HUES48 (cell line): Measurements from ENCODE around the gene CACNA1H.
"Not testable (repeated sequence)": the region's sequence is repeated elsewhere in the genome, so short reads cannot be mapped to it uniquely, and the experiment has no call there.

ENCODE experiments used
- H3K27ac ChIP-seq: one replicate; pipeline ENCODE4 v1.7.0; 2013; ENCODE audit warnings: low read depth, low read length, inconsistent platforms
- H3K27me3 ChIP-seq: 2 replicates; pipeline ENCODE4 v1.6.1; 2013; ENCODE audit warnings: mild to moderate bottlenecking, low read length; ENCODE audit not compliant: control insufficient read depth, insufficient read depth
- H3K36me3 ChIP-seq: 2 replicates; pipeline ENCODE4 v1.6.1; 2013; ENCODE audit warnings: low read length; ENCODE audit not compliant: control insufficient read depth, insufficient read depth
- H3K4me1 ChIP-seq: 2 replicates; pipeline ENCODE4 v1.6.1; 2013; ENCODE audit warnings: mild to moderate bottlenecking, low read length; ENCODE audit not compliant: control insufficient read depth, insufficient read depth
- H3K4me3 ChIP-seq: 2 replicates; pipeline ENCODE4 v1.5.1; 2013; ENCODE audit warnings: mild to moderate bottlenecking, low read depth, low read length
- H3K9ac ChIP-seq: 2 replicates; pipeline ENCODE4 v1.6.1; 2013; ENCODE audit warnings: mild to moderate bottlenecking, low read depth, low read length, moderate library complexity
- H3K9me3 ChIP-seq: 2 replicates; pipeline ENCODE4 v1.6.1; 2013; ENCODE audit warnings: low read length; ENCODE audit not compliant: control insufficient read depth, insufficient read depth

The CACNA1H gene

GRCh38 chr16:1232049-1232748, 79.3 kb downstream of the CACNA1H start:
- H3K27me3 ChIP-seq, H3K36me3 ChIP-seq, H3K4me1 ChIP-seq, H3K4me3 ChIP-seq, H3K9me3 ChIP-seq, H3K9ac ChIP-seq, H3K27ac ChIP-seq: not testable (repeated sequence)

DNA sequence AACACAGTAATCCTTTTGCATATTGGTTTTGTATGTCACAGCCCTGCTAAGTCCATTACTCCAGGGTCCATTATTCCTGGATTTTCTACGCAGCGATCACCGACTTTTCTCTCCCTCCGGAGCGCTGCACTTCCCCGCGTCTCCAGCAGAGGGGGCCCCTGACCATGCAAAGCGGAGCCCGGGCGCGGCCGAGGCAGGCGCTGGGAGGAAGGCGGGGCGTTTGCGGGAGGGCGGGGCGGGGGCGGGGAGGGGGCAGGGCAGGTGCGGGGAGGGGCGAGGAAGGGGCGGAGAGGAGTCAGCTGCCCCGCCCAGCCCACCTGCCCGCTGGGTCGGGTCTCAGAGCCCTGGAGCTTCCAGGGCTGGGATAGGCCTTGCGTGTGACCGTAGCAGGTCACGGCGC, 83.8 kb downstream of the CACNA1H start:
- not testable (repeated sequence) for H3K36me3 ChIP-seq, H3K9ac ChIP-seq, H3K4me1 ChIP-seq, H3K4me3 ChIP-seq, H3K27ac ChIP-seq, H3K27me3 ChIP-seq, H3K9me3 ChIP-seq

DNA sequence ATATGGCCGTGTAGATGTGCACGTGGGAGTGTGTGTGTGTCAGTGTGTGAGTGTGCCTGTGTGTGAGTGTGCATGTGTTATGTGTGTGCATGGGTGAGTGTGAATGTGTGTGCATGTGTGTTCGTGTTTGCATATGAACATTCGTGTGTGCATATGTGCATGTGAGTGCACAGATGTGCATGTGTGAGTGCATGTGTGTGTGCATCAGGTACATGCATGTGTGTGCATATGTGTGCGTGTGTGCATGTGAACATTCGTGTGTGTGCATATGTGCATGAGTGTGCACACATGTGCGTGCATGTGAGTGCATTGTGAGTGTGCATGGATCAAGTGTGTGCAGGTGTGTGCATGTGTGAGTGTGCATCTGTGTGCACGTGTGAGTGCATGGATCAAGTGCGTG, 85.1 kb downstream of the CACNA1H start:
- Histone ChIP-seq H3K27ac (no peak overlapping the region), H3K9ac (no peak overlapping the region)

GRCh38 chr16:1238909-1239308, 86.0 kb downstream of the CACNA1H start:
- H3K9ac ChIP-seq, H3K27me3 ChIP-seq, H3K9me3 ChIP-seq, H3K4me1 ChIP-seq, H3K36me3 ChIP-seq, H3K4me3 ChIP-seq, H3K27ac ChIP-seq: not testable (repeated sequence)

More for the DNA sequence above, 85.1 kb downstream of the CACNA1H start:
- H3K27me3 ChIP-seq, result no peaks in the 10 kb centered on the region
- no peaks in the 10 kb centered on the region for H3K4me1 ChIP-seq
- no peaks in the 10 kb centered on the region for H3K9me3 ChIP-seq
- no peak overlapping the region for H3K4me3 ChIP-seq
- H3K36me3 ChIP-seq, result no peaks in the 10 kb centered on the region

GRCh38 chr16:1239575-1239974, 86.7 kb downstream of the CACNA1H start:
- H3K9me3 ChIP-seq, H3K36me3 ChIP-seq: not testable (repeated sequence)

GRCh38 chr16:1240436-1240835, 87.5 kb downstream of the CACNA1H start, which contains the start of gene TPSAB1:
Gene TPSAB1 (plus strand): TSS chr16:1240705. CDS start chr16:1240939, 234 bp downstream.
- not testable (repeated sequence) for H3K9ac ChIP-seq, H3K9me3 ChIP-seq, H3K4me3 ChIP-seq, H3K27ac ChIP-seq, H3K36me3 ChIP-seq, H3K4me1 ChIP-seq, H3K27me3 ChIP-seq

More at GRCh38 chr16:1239575-1239974, 86.7 kb downstream of the CACNA1H start:
- not testable (repeated sequence) for H3K27me3 ChIP-seq, H3K4me1 ChIP-seq, H3K4me3 ChIP-seq, H3K9ac ChIP-seq, H3K27ac ChIP-seq

GRCh38 chr16:1241081-1241480, 88.2 kb downstream of the CACNA1H start:
- not testable (repeated sequence) for H3K27me3 ChIP-seq, H3K9ac ChIP-seq, H3K36me3 ChIP-seq, H3K4me3 ChIP-seq, H3K4me1 ChIP-seq, H3K9me3 ChIP-seq, H3K27ac ChIP-seq

DNA sequence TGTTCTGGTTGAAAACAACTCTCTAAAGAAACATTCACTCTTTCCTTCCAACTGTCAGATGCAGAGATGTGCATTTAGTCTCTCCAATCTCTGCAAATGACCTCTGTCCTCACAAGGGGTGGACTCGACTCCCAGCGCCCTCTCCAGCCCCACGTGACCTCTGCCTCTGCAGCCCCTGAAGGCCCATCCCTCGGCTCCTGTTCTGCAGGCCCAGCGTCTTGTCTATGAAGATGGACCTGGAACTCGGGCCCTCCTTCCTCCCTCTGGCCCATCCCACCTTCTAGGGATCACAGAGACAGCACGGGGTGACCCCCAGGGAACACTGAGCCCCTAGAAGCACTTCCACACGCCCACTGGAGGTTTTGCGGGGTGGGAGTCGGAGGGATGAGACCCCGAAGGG, 90.5 kb downstream of the CACNA1H start:
- not testable (repeated sequence) for H3K36me3 ChIP-seq, H3K4me1 ChIP-seq, H3K9ac ChIP-seq, H3K9me3 ChIP-seq, H3K27ac ChIP-seq, H3K4me3 ChIP-seq
- H3K27me3 ChIP-seq, result peaks cover 14% of the 10 kb centered on the region

- not testable (repeated sequence) for H3K4me1 ChIP-seq, H3K27ac ChIP-seq, H3K9ac ChIP-seq, H3K4me3 ChIP-seq, H3K36me3 ChIP-seq, H3K9me3 ChIP-seq
- H3K27me3 ChIP-seq, result peaks cover 14% of the 10 kb centered on the region
These were observed 91.3 kb downstream of the CACNA1H start for GRCh38 chr16:1243907-1244850.

- H3K9ac ChIP-seq, result no peak overlapping the region
- no peaks in the 10 kb centered on the region for H3K36me3 ChIP-seq
- H3K4me1 ChIP-seq, result no peaks in the 10 kb centered on the region
- H3K4me3 ChIP-seq, result no peak overlapping the region
- no peak overlapping the region for H3K27ac ChIP-seq
- H3K9me3 ChIP-seq, result no peaks in the 10 kb centered on the region
- peaks cover 14% of the 10 kb centered on the region for H3K27me3 ChIP-seq
These were observed 92.0 kb downstream of the CACNA1H start for GRCh38 chr16:1244881-1245280.

DNA sequence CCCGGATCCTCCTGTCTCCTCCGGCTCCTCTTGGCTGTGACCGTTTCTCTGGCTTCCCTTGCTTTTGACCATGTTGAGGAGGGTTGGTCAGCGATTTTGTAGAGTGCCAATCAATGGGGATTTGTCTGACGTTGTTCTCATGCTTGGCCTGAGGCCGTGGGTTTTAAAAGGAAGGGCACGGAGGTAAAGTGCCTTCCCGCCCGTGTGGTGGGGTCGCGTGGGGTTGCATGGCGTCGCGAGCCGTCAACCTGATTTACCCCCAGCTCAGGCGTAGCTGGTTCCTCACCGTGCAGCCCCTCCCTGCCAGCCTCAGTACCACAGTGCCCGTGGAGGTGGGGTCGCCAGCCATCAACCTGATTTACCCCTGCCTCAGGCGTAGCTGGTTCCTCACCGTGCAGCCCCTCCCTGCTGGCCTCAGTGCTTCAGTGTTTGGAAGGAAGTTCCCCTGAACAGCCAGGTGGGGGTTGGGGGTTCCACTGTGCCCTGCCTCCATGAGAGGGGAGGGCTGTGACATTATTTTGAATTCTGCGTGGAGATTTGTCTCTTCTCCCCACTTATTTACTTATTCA, 92.6 kb downstream of the CACNA1H start:
- Histone ChIP-seq H3K27me3 (peaks cover 14% of the 10 kb centered on the region), H3K27ac (no peak overlapping the region), H3K9me3 (no peaks in the 10 kb centered on the region), H3K4me1 (no peaks in the 10 kb centered on the region), H3K4me3 (no peak overlapping the region), H3K36me3 (no peaks in the 10 kb centered on the region), H3K9ac (no peak overlapping the region)
